H9 (cell line): ENCODE measurements around the gene POU2AF1. TPM values are rescaled to one million over a fixed set of nuclear protein-coding genes. Genes with fewer than 3 reads are reported as not detected.

Experiments used
- DNase-seq: peaks from one replicate; pipeline ENCODE4 v3.0.0-alpha.2; 2017
- H2AFZ ChIP-seq: one replicate; pipeline ENCODE4 v1.6.1; 2013; ENCODE audit warnings: mild to moderate bottlenecking, low read length, control low read depth, moderate library complexity
- H2AK5ac ChIP-seq: 2 replicates; pipeline ENCODE4 v1.6.1; 2013; ENCODE audit warnings: low read length, control low read depth, mixed read lengths; ENCODE audit not compliant: insufficient read length
- H2BK120ac ChIP-seq: one replicate; pipeline ENCODE4 v1.6.1; 2013; ENCODE audit warnings: low read depth, mild to moderate bottlenecking, low read length, control low read depth, inconsistent platforms; ENCODE audit not compliant: poor library complexity, severe bottlenecking
- H2BK12ac ChIP-seq: 2 replicates; pipeline ENCODE4 v1.6.1; 2013; ENCODE audit warnings: low read length, control low read depth, mixed read lengths, low read depth; ENCODE audit not compliant: insufficient read length
- H2BK15ac ChIP-seq: 2 replicates; pipeline ENCODE4 v1.6.1; 2013; ENCODE audit warnings: low read depth, low read length, control low read depth
- H2BK20ac ChIP-seq: one replicate; pipeline ENCODE4 v1.6.1; 2013; ENCODE audit warnings: low read depth, mild to moderate bottlenecking, low read length, control low read depth, inconsistent platforms; ENCODE audit not compliant: poor library complexity, severe bottlenecking
- H2BK5ac ChIP-seq: 2 replicates; pipeline ENCODE4 v1.6.1; 2013; ENCODE audit warnings: low read length, control low read depth, mixed read lengths; ENCODE audit not compliant: insufficient read length
- H3K14ac ChIP-seq: 2 replicates; pipeline ENCODE4 v1.6.1; 2013; ENCODE audit warnings: low read length, control low read depth; ENCODE audit not compliant: insufficient read depth
- H3K18ac ChIP-seq: 2 replicates; pipeline ENCODE4 v1.6.1; 2013; ENCODE audit warnings: low read depth, mild to moderate bottlenecking, mixed read lengths, low read length, control low read depth; ENCODE audit not compliant: insufficient read length
- H3K23ac ChIP-seq: 2 replicates; pipeline ENCODE4 v1.6.1; 2013; ENCODE audit warnings: low read length, control low read depth, mixed read lengths, low read depth; ENCODE audit not compliant: insufficient read length
- H3K23me2 ChIP-seq: 2 replicates; pipeline ENCODE4 v1.6.1; 2013; ENCODE audit warnings: low read depth, mild to moderate bottlenecking, mixed read lengths, low read length, control low read depth; ENCODE audit not compliant: insufficient read length, poor library complexity, severe bottlenecking
- H3K27ac ChIP-seq: 2 replicates; pipeline ENCODE4 v1.5.1; 2013; ENCODE audit warnings: low read length, control low read depth, mixed read lengths, low read depth; ENCODE audit not compliant: insufficient read length
- H3K27me3 ChIP-seq: 2 replicates; pipeline ENCODE4 v1.6.1; 2013; ENCODE audit warnings: low read length, control low read depth, inconsistent platforms; ENCODE audit not compliant: insufficient read depth
- H3K4ac ChIP-seq: 2 replicates; pipeline ENCODE4 v1.6.1; 2013; ENCODE audit warnings: low read depth, mild to moderate bottlenecking, control low read depth, inconsistent platforms, low read length, moderate library complexity
- H3K4me1 ChIP-seq: 2 replicates; pipeline ENCODE4 v1.6.1; 2013; ENCODE audit warnings: low read length, control low read depth, inconsistent platforms; ENCODE audit not compliant: insufficient read depth
- H3K4me2 ChIP-seq: 2 replicates; pipeline ENCODE4 v1.6.1; 2013; ENCODE audit warnings: low read length, control low read depth, mixed read lengths; ENCODE audit not compliant: insufficient read length, insufficient read depth
- H3K56ac ChIP-seq: 2 replicates; pipeline ENCODE4 v1.6.1; 2013; ENCODE audit warnings: low read depth, mild to moderate bottlenecking, mixed read lengths, low read length, control low read depth; ENCODE audit not compliant: insufficient read length
- H3K79me1 ChIP-seq: 2 replicates; pipeline ENCODE4 v1.6.1; 2013; ENCODE audit warnings: low read depth, mild to moderate bottlenecking, moderate library complexity, low read length, control low read depth, inconsistent platforms; ENCODE audit not compliant: insufficient read depth, poor library complexity, severe bottlenecking
- H3K79me2 ChIP-seq: 2 replicates; pipeline ENCODE4 v1.6.1; 2013; ENCODE audit warnings: low read length, control low read depth, inconsistent platforms; ENCODE audit not compliant: insufficient read depth
- H3K9ac ChIP-seq: 2 replicates; pipeline ENCODE4 v1.6.1; 2013; ENCODE audit warnings: low read length, control low read depth, mixed read lengths; ENCODE audit not compliant: insufficient read length; ENCODE audit errors: extremely low read depth
- H3K9me3 ChIP-seq: one replicate; pipeline ENCODE4 v1.6.1; 2013; ENCODE audit warnings: low read depth, low read length, inconsistent platforms; ENCODE audit not compliant: control insufficient read depth
- H3T11ph ChIP-seq: one replicate; pipeline ENCODE4 v1.6.1; 2013; ENCODE audit warnings: mild to moderate bottlenecking, low read length, control low read depth, inconsistent platforms
- H4K20me1 ChIP-seq: one replicate; pipeline ENCODE4 v1.6.1; 2013; ENCODE audit not compliant: control insufficient read depth, insufficient read length, insufficient read depth
- H4K5ac ChIP-seq: 2 replicates; pipeline ENCODE4 v1.6.1; 2013; ENCODE audit warnings: low read depth, mild to moderate bottlenecking, mixed read lengths, low read length, control low read depth; ENCODE audit not compliant: insufficient read length
- H4K8ac ChIP-seq: replicated peaks from 2 replicates; pipeline ENCODE4 v1.6.1; 2013; ENCODE audit warnings: low read length, control low read depth, mixed read lengths, low read depth; ENCODE audit not compliant: insufficient read length
- H4K91ac ChIP-seq: 2 replicates; pipeline ENCODE4 v1.6.1; 2013; ENCODE audit warnings: low read depth, mild to moderate bottlenecking, moderate library complexity, mixed read lengths, low read length, control low read depth; ENCODE audit not compliant: insufficient read length
- H3K27ac Mint-ChIP-seq, 3 experiments: 2 replicates in 2 of 3; 3 replicates in 1 of 3; pipeline ENCODE4 v1.8.0; 2020 to 2021; ENCODE audit warnings: mixed read lengths in 3 of 3, mild to moderate bottlenecking in 1 of 3, moderate library complexity in 1 of 3
- H3K27me3 Mint-ChIP-seq: 2 replicates; pipeline ENCODE4 v1.8.0; 2021; ENCODE audit warnings: low read depth, mild to moderate bottlenecking, moderate library complexity, mixed read lengths
- H3K36me3 Mint-ChIP-seq, 3 experiments: 2 replicates in 2 of 3; 3 replicates in 1 of 3; pipeline ENCODE4 v1.8.0; 2020 to 2021; ENCODE audit warnings: low read depth in 3 of 3, mixed read lengths in 3 of 3; ENCODE audit not compliant: insufficient read depth in 1 of 3
- H3K4me1 Mint-ChIP-seq, 2 experiments: 2 replicates each; pipeline ENCODE4 v1.8.0; 2020; ENCODE audit warnings: mixed read lengths in 2 of 2
- H3K4me3 Mint-ChIP-seq, 2 experiments: 2 replicates in 1 of 2; 3 replicates in 1 of 2; pipeline ENCODE4 v1.8.0; 2020 to 2021; ENCODE audit warnings: mild to moderate bottlenecking in 2 of 2, mixed read lengths in 2 of 2, moderate library complexity in 1 of 2
- H3K9me3 Mint-ChIP-seq, 2 experiments: 2 replicates in 1 of 2; 3 replicates in 1 of 2; pipeline ENCODE4 v1.8.0; 2020; ENCODE audit warnings: mild to moderate bottlenecking in 2 of 2, mixed read lengths in 2 of 2, moderate library complexity in 1 of 2
- CTCF ChIP-seq: fragments of 200-600 bp; sonication (generic); conservative IDR thresholded peaks from 3 replicates; pipeline ENCODE4 v1.8.0; 2021; ENCODE audit warnings: antibody characterized with exemption, mild to moderate bottlenecking
- WGBS: extraction: QIAGEN DNeasy Blood & Tissue Kit; methylation state at CpG from one replicate; pipeline ENCODE4 v1.1.7; 2013; ENCODE audit warnings: missing lambda C conversion rate, low lambda C conversion rate, mixed read lengths; ENCODE audit not compliant: insufficient read length; ENCODE audit errors: extremely low coverage; 5-methylcytosine and 5-hydroxymethylcytosine counted together
- total RNA-seq: library from RNA; stranded (reverse); gene quantifications from 2 replicates; pipeline ENCODE4 v1.2.1, GENCODE V29; 2021

Gene POU2AF1
- total RNA-seq, 1 experiment from 2014 or later: not detected

- Histone ChIP-seq H3K9me3 (no peaks in the 10 kb centered on the region), H3K14ac (no peak overlapping the region), H2BK15ac (no peak overlapping the region), H3K23me2 (no peaks in the 10 kb centered on the region), H2BK120ac (no peak overlapping the region), H4K91ac (no peak overlapping the region), H2BK12ac (no peak overlapping the region), H2AK5ac (no peak overlapping the region), H2AFZ (no peak overlapping the region), H3K4me1 (no peaks in the 10 kb centered on the region), H2BK5ac (no peak overlapping the region), H3K18ac (no peak overlapping the region), H4K20me1 (no peaks in the 10 kb centered on the region), H3K27ac (no peak overlapping the region), H3K9ac (no peak overlapping the region), H3K79me1 (no peaks in the 10 kb centered on the region), H3K56ac (no peak overlapping the region), H3K23ac (no peak overlapping the region), H3K79me2 (no peaks in the 10 kb centered on the region), H3K4ac (no peak overlapping the region), H3K27me3 (no peaks in the 10 kb centered on the region), H2BK20ac (no peak overlapping the region), H4K8ac (no peak overlapping the region), H3T11ph (no peak overlapping the region), H4K5ac (no peak overlapping the region), H3K4me2 (no peak overlapping the region)
- Mint-ChIP-seq H3K27me3 (no peaks in the 10 kb centered on the region), H3K27ac (no peak overlapping the region; a peak in 1 of 7 replicates), H3K4me1 (peaks cover 6 to 8% of the 10 kb centered on the region in 2 experiments; a peak in 3 of 4 replicates), H3K36me3 (no peaks in the 10 kb centered on the region), H3K9me3 (no peaks in the 10 kb centered on the region), H3K4me3 (no peak overlapping the region)
- DNase-seq: no peak
- WGBS: no CpG with 5 or more reads among the region's 5 CpGs
- TF ChIP-seq CTCF: no peak
Measured at GRCh38 chr11:111419641-111420327, 40.7 kb upstream of the POU2AF1 start.
